K562 (cell line): Measurements from ENCODE around the gene TMEM114. TPM values are rescaled to one million over a fixed set of nuclear protein-coding genes. Genes with fewer than 3 reads are reported as not detected.

Experiments used
- ATAC-seq: fragments of 200-7000 bp; cut with Tn5 transposase; 3 replicates; pipeline ENCODE4 v1.9.1; 2020; ENCODE audit warnings: moderate library complexity
- BruUV-seq: library from RNA; stranded (reverse); fragments of 400-500 nt; replicated peaks from 2 replicates; lab custom pipeline; 2021; lab: Mats Ljungman, UMichigan
- CTCF ChIA-PET: fragments of 300-600 bp; formaldehyde crosslinking; extraction: SDS; loops from one replicate; lab custom pipeline; 2021; ENCODE audit warnings: low intra/inter-chr PET ratio; lab: Yijun Ruan, JAX
- POLR2A ChIA-PET: fragments of 300-600, 350-650 bp; sonication (Branson Sonifier 250); formaldehyde crosslinking; extraction: SDS; loops from one replicate; lab custom pipeline; 2021; ENCODE audit warnings: antibody characterized with exemption, inconsistent platforms; lab: Yijun Ruan, JAX
- DNase-seq, 4 experiments: peaks; one replicate each; pipeline versions ENCODE4 v3.0.0 to v3.0.0-alpha.2; 2011 to 2018; ENCODE audit warnings: low spot score in 3 of 4, mixed read lengths in 3 of 4; ENCODE audit errors: extremely low read depth in 1 of 4
- FAIRE-seq: peaks from 2 replicates; lab custom pipeline; 2011; peaks lifted over from hg19 to GRCh38; lab: Jason Lieb, UNC
- H2AFZ ChIP-seq: 2 replicates; pipeline ENCODE4 v1.6.0; 2011; ENCODE audit warnings: low read depth, low read length, control low read depth, inconsistent platforms
- H3K27ac ChIP-seq: fragments of 200-600 bp; 3 replicates; pipeline ENCODE4 v1.8.0; 2011; ENCODE audit warnings: low read depth, mild to moderate bottlenecking, control low read depth, inconsistent platforms, low read length, moderate library complexity, mixed read lengths; ENCODE audit errors: extremely low read depth
- H3K27me3 ChIP-seq, 2 experiments: fragments of 300-600 bp in 1 of 2; 2 replicates in 1 of 2; 3 replicates in 1 of 2; pipeline versions ENCODE4 v1.6.0 to v1.8.0; 2011; ENCODE audit warnings: inconsistent platforms in 2 of 2, low read length in 2 of 2, mild to moderate bottlenecking in 1 of 2, mixed read lengths in 1 of 2, moderate library complexity in 1 of 2; ENCODE audit not compliant: control insufficient read depth in 2 of 2, insufficient read depth in 2 of 2
- H3K36me3 ChIP-seq: fragments of 300-600 bp; 3 replicates; pipeline ENCODE4 v1.8.0; 2011; ENCODE audit warnings: mild to moderate bottlenecking, low read length, inconsistent platforms; ENCODE audit not compliant: control insufficient read depth, insufficient read depth
- H3K4me1 ChIP-seq, 2 experiments: fragments of 200-600 bp in 1 of 2; replicated peaks in 1 of 2; 2 replicates in 1 of 2; 3 replicates in 1 of 2; pipeline versions ENCODE4 v1.5.1 to v1.8.0; 2011; ENCODE audit warnings: inconsistent platforms in 2 of 2, low read length in 2 of 2, mild to moderate bottlenecking in 1 of 2, mixed read lengths in 1 of 2, moderate library complexity in 1 of 2; ENCODE audit not compliant: control insufficient read depth in 2 of 2, insufficient read depth in 2 of 2
- H3K4me2 ChIP-seq: 2 replicates; pipeline ENCODE4 v1.6.1; 2011; ENCODE audit warnings: low read length, control low read depth, inconsistent platforms, mixed read lengths; ENCODE audit not compliant: insufficient read depth
- H3K4me3 ChIP-seq: fragments of 200-600 bp; sonication (generic), shearing (Covaris generic); 2 replicates; pipeline ENCODE4 v1.5.1; 2016; ENCODE audit warnings: control low read depth, inconsistent platforms
- H3K79me2 ChIP-seq: fragments of 200-600 bp; 3 replicates; pipeline ENCODE4 v1.8.0; 2011; ENCODE audit warnings: low read length, inconsistent platforms; ENCODE audit not compliant: control insufficient read depth, insufficient read depth
- H3K9ac ChIP-seq, 2 experiments: 2 replicates each; pipeline versions ENCODE4 v1.6.0 to v1.6.1; 2011; ENCODE audit warnings: low read depth in 2 of 2, low read length in 2 of 2, control low read depth in 1 of 2, inconsistent platforms in 1 of 2, mild to moderate bottlenecking in 1 of 2, mixed read lengths in 1 of 2; ENCODE audit not compliant: insufficient read depth in 1 of 2
- H3K9me1 ChIP-seq: one replicate; pipeline ENCODE4 v1.6.0; 2011; ENCODE audit warnings: inconsistent platforms, mild to moderate bottlenecking, low read length, moderate library complexity; ENCODE audit not compliant: control insufficient read depth, insufficient read depth
- H3K9me3 ChIP-seq: replicated peaks from 2 replicates; pipeline ENCODE4 v1.5.1; 2011; ENCODE audit warnings: low read depth, low read length, inconsistent platforms; ENCODE audit not compliant: control insufficient read depth, insufficient read depth
- H4K20me1 ChIP-seq: replicated peaks from 2 replicates; pipeline ENCODE4 v1.6.1; 2011; ENCODE audit warnings: low read length, inconsistent platforms, mixed read lengths; ENCODE audit not compliant: control insufficient read depth, insufficient read depth
- ARID1B ChIP-seq: fragments of 450-650 bp; IDR thresholded peaks from 2 replicates; pipeline ENCODE4 v1.6.1; 2016; ENCODE audit warnings: antibody characterized with exemption, mild to moderate bottlenecking, inconsistent platforms
- ATF2 ChIP-seq: sonication (generic); formaldehyde crosslinking; IDR thresholded peaks from 2 replicates; pipeline ENCODE4 v1.8.1; 2022; ENCODE audit warnings: missing genetic modification reagents
- CBFB ChIP-seq: sonication (generic); formaldehyde crosslinking; IDR thresholded peaks from 2 replicates; pipeline ENCODE4 v1.4.0; 2020; ENCODE audit warnings: mild to moderate bottlenecking, missing genetic modification reagents
- DACH1 ChIP-seq: fragments of 450-650 bp; IDR thresholded peaks from 2 replicates; pipeline ENCODE4 v1.6.1; 2018; ENCODE audit not compliant: partially characterized antibody
- ELK3 ChIP-seq: fragments of 450-650 bp; formaldehyde crosslinking; IDR thresholded peaks from 2 replicates; pipeline ENCODE4 v1.4.0; 2020; ENCODE audit warnings: mild to moderate bottlenecking
- LARP7 ChIP-seq: fragments of 450-650 bp; IDR thresholded peaks from 2 replicates; pipeline ENCODE4 v1.6.1; 2016
- MXI1 ChIP-seq: IDR thresholded peaks from 2 replicates; pipeline ENCODE4 v1.6.1; 2011; ENCODE audit warnings: low read depth, mild to moderate bottlenecking, improper control_type of control experiment, low read length
- POLR2A ChIP-seq: fragments of 450-650 bp; conservative IDR thresholded peaks from 2 replicates; pipeline ENCODE4 v1.6.1; 2016
- RBM34 ChIP-seq: fragments of 200-400 bp; formaldehyde crosslinking; IDR thresholded peaks from 2 replicates; pipeline ENCODE4 v1.6.1; 2018; ENCODE audit warnings: low read length, borderline replicate concordance; ENCODE audit not compliant: insufficient read depth
- TRIM25 ChIP-seq: fragments of 450-650 bp; IDR thresholded peaks from 2 replicates; pipeline ENCODE4 v1.7.0; 2016; ENCODE audit warnings: borderline replicate concordance
- ZBTB49 ChIP-seq: sonication (generic); formaldehyde crosslinking; IDR thresholded peaks from 2 replicates; pipeline ENCODE4 v1.8.0; 2022; ENCODE audit warnings: missing genetic modification reagents, mild to moderate bottlenecking, borderline replicate concordance
- ZBTB5 ChIP-seq: fragments of 450-650 bp; IDR thresholded peaks from 2 replicates; pipeline ENCODE4 v1.6.1; 2017; ENCODE audit warnings: antibody characterized with exemption
- ZNF174 ChIP-seq: fragments of 250-450 bp; sonication (Bioruptor Pico); IDR thresholded peaks from 2 replicates; pipeline ENCODE4 v1.4.0; 2020; ENCODE audit warnings: mild to moderate bottlenecking
- ZNF384 ChIP-seq: IDR thresholded peaks from 2 replicates; pipeline ENCODE4 v1.6.1; 2012; ENCODE audit warnings: low read depth, low read length, improper control_type of control experiment
- WGBS: fragments of 100-300 bp; shearing (Covaris generic); methylation state at CpG from one replicate; pipeline ENCODE4 v1.1.6; 2016; ENCODE audit warnings: low coverage, mixed read lengths; ENCODE audit not compliant: insufficient coverage; ENCODE audit errors: missing lambda C conversion rate; 5-methylcytosine and 5-hydroxymethylcytosine counted together
- in situ Hi-C: fragments of 300-500 bp; cut with MboI; formaldehyde crosslinking; loops from 4 replicates; pipeline ENCODE4 v1.15.0; 2018; ENCODE audit warnings: inconsistent platforms, mixed read lengths
- intact Hi-C: fragments of 100-400 bp; cut with micrococcal nuclease; formaldehyde crosslinking; loops from 2 replicates; pipeline ENCODE4 v1.14.2; 2022
- polyA plus RNA-seq, 8 experiments: library from polyadenylated mRNA; depleted of rRNA in 4 of 8; stranded (reverse) in 5 of 8; unstranded in 3 of 8; fragments of >200 nt; fragmentation: Nextera tagmentation in 2 of 8; fragmentation: Illumina TruSeq in 1 of 8; extraction: Ambion mirVana in 2 of 8; extraction: Trizol in 1 of 8; gene quantifications; 2 replicates each; pipeline versions ENCODE4 v1.2.1 to v1.2.3, GENCODE V29; 2011 to 2014; ENCODE audit warnings: inconsistent platforms in 1 of 8, missing spikeins in 1 of 8
- total RNA-seq, 7 experiments: library from RNA; depleted of rRNA in 6 of 7; stranded (reverse); fragments of >200 nt in 6 of 7; fragmentation: Illumina TruSeq in 2 of 7; extraction: Trizol in 2 of 7; gene quantifications; 2 replicates each; pipeline versions ENCODE4 v1.2.1 to v1.2.3, GENCODE V29; 2011 to 2021; ENCODE audit warnings: low replicate concordance in 1 of 7

Gene TMEM114
- total and polyA plus RNA-seq, 9 of the 15 experiments (the other 6 are each of a cell fraction or from before 2014, with no cell fraction given), result not detected

GRCh38 chr16:8568231-8568617 is 22.1 kb downstream of the TMEM114 start:
- no peaks in the 10 kb centered on the region for H4K20me1 ChIP-seq
- 17% methylated on average over 6 of the region's 6 CpGs for WGBS
- H3K9me3 ChIP-seq, result peaks cover under 1% of the 10 kb centered on the region; the same call in 1 of the 2 replicates
- no peak for ATAC-seq
- H3K9ac ChIP-seq, result no peak overlapping the region
- H3K4me2 ChIP-seq, result peak overlapping the region; percentile 41; the same call in 1 of the 2 replicates
- FAIRE-seq, result no peak
- no peaks in the 10 kb centered on the region for H3K79me2 ChIP-seq
- H3K27me3 ChIP-seq, result peaks cover 9 to 29% of the 10 kb centered on the region in 2 experiments; a peak in 4 of 5 replicates
- peak overlapping the region; percentile 84 for H2AFZ ChIP-seq
- POLR2A ChIA-PET, result no interaction called here
- peaks cover 0 to 8% of the 10 kb centered on the region in 2 experiments; a peak in 2 of 5 replicates for H3K4me1 ChIP-seq
- in situ Hi-C loops (loop anchor here (5.0 to 25.0 kb wide), 2 partner anchors 314 to 1594 kb away; partner anchors contain the start of gene LITAFD), intact Hi-C loops (loop anchor here (5.0 to 10.0 kb wide), 2 partner anchors 89 to 567 kb away; no protein-coding TSS in a partner anchor)
- H3K27ac ChIP-seq, result no peak overlapping the region
- no peaks in the 10 kb centered on the region for H3K9me1 ChIP-seq
- H3K4me3 ChIP-seq, result no peak overlapping the region
- BruUV-seq, result no TSS peak
- no peaks in the 10 kb centered on the region for H3K36me3 ChIP-seq
- DNase-seq, result peak in 1 of 4 experiments; percentile 6
- CTCF ChIA-PET, result interaction anchor here (0.8 to 2.3 kb wide), 8 partner anchors 68 to 692 kb away, joined by 3 to 28 read pairs (median 3); no protein-coding TSS in a partner anchor
- no peak for TF ChIP-seq ARID1B
- TF ChIP-seq CBFB (CRISPR knock-in tag), result no peak
- no peak for TF ChIP-seq DACH1
- TF ChIP-seq ATF2, result peak; percentile 92
- TF ChIP-seq POLR2A, result no peak
- no peak for TF ChIP-seq ELK3 (CRISPR knock-in tag)
- no peak for TF ChIP-seq ZNF384
- no peak for TF ChIP-seq MXI1
- no peak for TF ChIP-seq RBM34
- TF ChIP-seq ZBTB5, result no peak
- TF ChIP-seq LARP7, result no peak
- no peak for TF ChIP-seq ZBTB49 (CRISPR knock-in tag)
- no peak for TF ChIP-seq ZNF174 (CRISPR knock-in tag)
- TF ChIP-seq TRIM25, result no peak
